Activated naive CD4-positive, alpha-beta T cell treated with anti-CD3 and anti-CD28 coated beads, Interleukin-2, amount 50 U/mL, for 24 hours (primary cell): ENCODE measurements around the gene ZAR1.
A peak's percentile ranks its signal among the peaks of the same experiment; 100 is the strongest.

ENCODE experiments used
- H3K27ac Mint-ChIP-seq: one replicate; pipeline ENCODE4 v1.8.0; 2021; ENCODE audit warnings: mild to moderate bottlenecking, mixed read lengths
- H3K27me3 Mint-ChIP-seq: one replicate; pipeline ENCODE4 v1.8.0; 2021; ENCODE audit warnings: mixed read lengths
- H3K36me3 Mint-ChIP-seq: one replicate; pipeline ENCODE4 v1.8.0; 2021; ENCODE audit warnings: mixed read lengths
- H3K4me1 Mint-ChIP-seq: one replicate; pipeline ENCODE4 v1.8.0; 2021; ENCODE audit warnings: mixed read lengths
- H3K4me3 Mint-ChIP-seq: one replicate; pipeline ENCODE4 v1.8.0; 2021; ENCODE audit warnings: mild to moderate bottlenecking, mixed read lengths
- H3K9me3 Mint-ChIP-seq: one replicate; pipeline ENCODE4 v1.8.0; 2021; ENCODE audit warnings: mixed read lengths

Gene ZAR1

GRCh38 chr4:48504352-48504751 lies 14.3 kb downstream of the ZAR1 start:
- peaks cover 18% of the 10 kb centered on the region for H3K36me3 Mint-ChIP-seq

GRCh38 chr4:48506716-48507115 lies 16.7 kb downstream of the ZAR1 start:
- peaks cover 15% of the 10 kb centered on the region for H3K36me3 Mint-ChIP-seq
- H3K4me3 Mint-ChIP-seq = no peak overlapping the region
- no peaks in the 10 kb centered on the region for H3K9me3 Mint-ChIP-seq
- H3K4me1 Mint-ChIP-seq = no peaks in the 10 kb centered on the region
- H3K27me3 Mint-ChIP-seq = no peaks in the 10 kb centered on the region
- no peak overlapping the region for H3K27ac Mint-ChIP-seq

More at GRCh38 chr4:48504352-48504751, 14.3 kb downstream of the ZAR1 start:
- Mint-ChIP-seq H3K4me3 (no peak overlapping the region), H3K4me1 (peaks cover 11% of the 10 kb centered on the region), H3K9me3 (no peaks in the 10 kb centered on the region), H3K27ac (no peak overlapping the region), H3K27me3 (no peaks in the 10 kb centered on the region)

GRCh38 chr4:48509543-48509942 lies 19.5 kb downstream of the ZAR1 start:
- no peaks in the 10 kb centered on the region for H3K27me3 Mint-ChIP-seq
- H3K9me3 Mint-ChIP-seq = no peaks in the 10 kb centered on the region
- H3K4me1 Mint-ChIP-seq = no peaks in the 10 kb centered on the region
- no peak overlapping the region for H3K27ac Mint-ChIP-seq
- H3K36me3 Mint-ChIP-seq = peaks cover 19% of the 10 kb centered on the region
- H3K4me3 Mint-ChIP-seq = no peak overlapping the region

GRCh38 chr4:48518143-48518542 lies 28.1 kb downstream of the ZAR1 start:
- no peak overlapping the region for H3K27ac Mint-ChIP-seq
- H3K4me3 Mint-ChIP-seq = no peak overlapping the region
- no peaks in the 10 kb centered on the region for H3K27me3 Mint-ChIP-seq
- peaks cover 28% of the 10 kb centered on the region for H3K36me3 Mint-ChIP-seq
- no peaks in the 10 kb centered on the region for H3K9me3 Mint-ChIP-seq
- no peaks in the 10 kb centered on the region for H3K4me1 Mint-ChIP-seq

GRCh38 chr4:48526406-48526805 lies 36.4 kb downstream of the ZAR1 start:
- Mint-ChIP-seq H3K4me1 (no peaks in the 10 kb centered on the region), H3K36me3 (peaks cover 34% of the 10 kb centered on the region), H3K9me3 (no peaks in the 10 kb centered on the region), H3K27ac (no peak overlapping the region), H3K27me3 (no peaks in the 10 kb centered on the region), H3K4me3 (no peak overlapping the region)

- Mint-ChIP-seq H3K9me3 (no peaks in the 10 kb centered on the region), H3K36me3 (peaks cover 20% of the 10 kb centered on the region), H3K4me1 (no peaks in the 10 kb centered on the region), H3K27me3 (no peaks in the 10 kb centered on the region), H3K27ac (no peak overlapping the region), H3K4me3 (no peak overlapping the region)
Observed at GRCh38 chr4:48538358-48538757, 48.3 kb downstream of the ZAR1 start.

- Mint-ChIP-seq H3K4me3 (no peak overlapping the region), H3K27ac (no peak overlapping the region), H3K4me1 (no peaks in the 10 kb centered on the region), H3K9me3 (no peaks in the 10 kb centered on the region), H3K27me3 (no peaks in the 10 kb centered on the region), H3K36me3 (peaks cover 22% of the 10 kb centered on the region)
Observed at GRCh38 chr4:48539597-48539996, 49.5 kb downstream of the ZAR1 start.

GRCh38 chr4:48542888-48543287 lies 52.8 kb downstream of the ZAR1 start:
- Mint-ChIP-seq H3K27ac (peak overlapping the region; percentile 60), H3K9me3 (no peaks in the 10 kb centered on the region), H3K4me1 (no peaks in the 10 kb centered on the region), H3K4me3 (no peak overlapping the region), H3K36me3 (peaks cover 24% of the 10 kb centered on the region), H3K27me3 (no peaks in the 10 kb centered on the region)

- Mint-ChIP-seq H3K4me3 (no peak overlapping the region), H3K4me1 (no peaks in the 10 kb centered on the region), H3K9me3 (no peaks in the 10 kb centered on the region), H3K27ac (no peak overlapping the region), H3K36me3 (peaks cover 26% of the 10 kb centered on the region), H3K27me3 (no peaks in the 10 kb centered on the region)
Observed at GRCh38 chr4:48543796-48544195, 53.7 kb downstream of the ZAR1 start.
